Measurements from ENCODE around the gene LPAR1. TPM values are rescaled to one million over a fixed set of nuclear protein-coding genes. Genes with fewer than 3 reads are reported as not detected.

The LPAR1 gene
- total RNA-seq, 4 donors from 2014 or later = 21.9 to 55.0 (median 25.9) TPM

- H3K4me3 ChIP-seq (ENCODE audit: low read depth, poor library complexity, severe bottlenecking) = no peak overlapping the region
- no peak for DNase-seq (ENCODE audit: low spot score in 2 of 2)
- intact Hi-C loops (cut with DNase I; ENCODE audit: low total_unique reads) = no loop called here
- TF ChIP-seq CTCF (IDR thresholded peaks at IDR 0.05) = no peak
- TF ChIP-seq POLR2A (IDR thresholded peaks at IDR 0.05) = no peak
- 85 to 90% methylated on average over 3 of the region's 3 CpGs for WGBS, 2 donors
These were observed 119.2 kb downstream of the LPAR1 start for GRCh38 chr9:110919050-110919435.

- H3K4me3 ChIP-seq (ENCODE audit: low read depth, poor library complexity, severe bottlenecking) = no peak overlapping the region
- intact Hi-C loops (cut with DNase I; ENCODE audit: low total_unique reads) = no loop called here
- WGBS, 2 donors = 60 to 70% methylated on average over 1 of the region's 1 CpG
- DNase-seq (ENCODE audit: low spot score in 2 of 2) = no peak
- TF ChIP-seq POLR2A (IDR thresholded peaks at IDR 0.05) (no peak), CTCF (IDR thresholded peaks at IDR 0.05) (no peak)
These were observed 119.8 kb downstream of the LPAR1 start for GRCh38 chr9:110918316-110919049.

- TF ChIP-seq CTCF (IDR thresholded peaks at IDR 0.05) (no peak), POLR2A (IDR thresholded peaks at IDR 0.05) (no peak)
- no peak for DNase-seq (ENCODE audit: low spot score in 2 of 2)
- WGBS, 2 donors = 80 to 87% methylated on average over 2 of the region's 2 CpGs
- no peak overlapping the region for H3K4me3 ChIP-seq (ENCODE audit: low read depth, poor library complexity, severe bottlenecking)
- intact Hi-C loops (cut with DNase I; ENCODE audit: low total_unique reads) = no loop called here
These were observed 121.9 kb downstream of the LPAR1 start for GRCh38 chr9:110916403-110916802.

- intact Hi-C loops (cut with DNase I; ENCODE audit: low total_unique reads) = no loop called here
- WGBS, 2 donors = 52 to 54% methylated on average over 7 of the region's 7 CpGs
- TF ChIP-seq POLR2A (IDR thresholded peaks at IDR 0.05) (no peak), CTCF (IDR thresholded peaks at IDR 0.05) (no peak)
These were observed 125.6 kb downstream of the LPAR1 start for GRCh38 chr9:110912419-110913291.

GRCh38 chr9:110911659-110912418, 126.4 kb downstream of the LPAR1 start:
- DNase-seq (ENCODE audit: low spot score in 2 of 2) = no peak
- intact Hi-C loops (cut with DNase I; ENCODE audit: low total_unique reads) = no loop called here
- H3K4me3 ChIP-seq (ENCODE audit: low read depth, poor library complexity, severe bottlenecking) = no peak overlapping the region
- TF ChIP-seq POLR2A (IDR thresholded peaks at IDR 0.05) = no peak
- TF ChIP-seq CTCF (IDR thresholded peaks at IDR 0.05) = no peak
- 62 to 72% methylated on average over 4 of the region's 4 CpGs for WGBS, 2 donors

More at GRCh38 chr9:110912419-110913291, 125.6 kb downstream of the LPAR1 start:
- no peak for DNase-seq (ENCODE audit: low spot score in 2 of 2)
- no peak overlapping the region for H3K4me3 ChIP-seq (ENCODE audit: low read depth, poor library complexity, severe bottlenecking)

Data from lower leg skin (tissue), 4 donors.